ENCODE results near the gene RASAL2. TPM values are rescaled to one million over a fixed set of nuclear protein-coding genes. Genes with fewer than 3 reads are reported as not detected.
A peak's percentile ranks its signal among the peaks of the same experiment; 100 is the strongest.
"Not testable (repeated sequence)": the region's sequence is repeated elsewhere in the genome, so short reads cannot be mapped to it uniquely, and the experiment has no call there.

Gene RASAL2
- total RNA-seq, 1 donor from 2014 or later = 35.7 TPM

GRCh38 chr1:178342745-178343144 is 248.8 kb downstream of the RASAL2 start:
- Mint-ChIP-seq H3K4me3 (peak overlapping the region; percentile 39), H3K27me3 (ENCODE audit: low read depth) (no peaks in the 10 kb centered on the region), H3K36me3 (no peaks in the 10 kb centered on the region), H3K4me1 (peaks cover 57% of the 10 kb centered on the region), H3K9me3 (no peaks in the 10 kb centered on the region), H3K27ac (peak overlapping the region; percentile 93)
- no peak for TF ChIP-seq CTCF (IDR thresholded peaks at IDR 0.05; ENCODE audit: unreplicated experiment)
- no peak for DNase-seq (ENCODE audit: low spot score in 2 of 2, unreplicated experiment in 2 of 2)

GRCh38 chr1:178344513-178345091 is 250.7 kb downstream of the RASAL2 start:
- Mint-ChIP-seq H3K27ac (peak overlapping the region; percentile 80), H3K4me1 (peaks cover 52% of the 10 kb centered on the region), H3K36me3 (no peaks in the 10 kb centered on the region), H3K9me3 (no peaks in the 10 kb centered on the region), H3K27me3 (ENCODE audit: low read depth) (no peaks in the 10 kb centered on the region), H3K4me3 (peak overlapping the region; percentile 1)
- no peak for DNase-seq (ENCODE audit: low spot score in 2 of 2, unreplicated experiment in 2 of 2)
- no peak for TF ChIP-seq CTCF (IDR thresholded peaks at IDR 0.05; ENCODE audit: unreplicated experiment)

DNA sequence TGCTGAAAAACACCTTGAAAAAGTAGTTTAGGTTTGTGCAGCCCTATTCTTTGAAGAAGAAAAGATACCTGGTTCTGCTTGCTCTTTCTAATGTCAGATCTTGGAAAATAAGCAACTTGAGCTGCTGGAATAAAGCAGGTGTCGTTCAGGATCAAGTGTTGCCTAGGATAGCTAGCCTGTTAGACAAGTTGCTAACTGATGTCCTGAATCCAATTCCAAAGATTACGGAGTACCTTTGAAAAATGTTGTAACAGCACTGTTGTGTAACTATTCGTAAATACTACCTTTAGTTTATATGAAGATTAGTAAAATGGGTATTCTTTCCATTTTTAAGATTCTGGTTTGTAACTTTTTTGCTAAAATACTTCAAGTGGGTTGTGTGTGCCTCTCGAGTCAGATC is 251.3 kb downstream of the RASAL2 start:
- H3K9me3 Mint-ChIP-seq = no peaks in the 10 kb centered on the region
- peaks cover 47% of the 10 kb centered on the region for H3K4me1 Mint-ChIP-seq
- peak overlapping the region; percentile 1 for H3K4me3 Mint-ChIP-seq

DNA sequence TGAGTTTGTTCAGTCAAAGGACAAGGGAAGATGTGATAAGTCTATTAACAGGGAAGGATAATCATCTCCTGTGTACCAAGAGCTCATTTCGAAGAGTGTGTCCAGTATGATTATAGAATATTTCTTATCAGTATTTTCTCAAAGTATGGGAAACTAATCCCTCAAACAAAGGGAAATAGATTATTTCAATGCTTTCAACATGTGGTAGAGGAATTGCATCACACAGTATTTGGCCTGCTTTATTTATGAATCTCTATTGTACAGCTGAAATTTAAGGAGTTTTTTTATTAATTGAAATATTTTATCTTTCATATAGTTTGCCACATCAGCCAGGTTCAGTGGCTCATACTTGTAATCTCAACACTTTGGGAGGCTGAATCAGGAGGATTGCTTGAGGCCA is 251.9 kb downstream of the RASAL2 start:
- peak overlapping the region; percentile 80 for H3K27ac Mint-ChIP-seq
- no peak for DNase-seq (ENCODE audit: low spot score in 2 of 2, unreplicated experiment in 2 of 2)
- no peak for TF ChIP-seq CTCF (IDR thresholded peaks at IDR 0.05; ENCODE audit: unreplicated experiment)
- H3K36me3 Mint-ChIP-seq = no peaks in the 10 kb centered on the region
- peaks cover 43% of the 10 kb centered on the region for H3K4me1 Mint-ChIP-seq
- H3K4me3 Mint-ChIP-seq = no peak overlapping the region
- no peaks in the 10 kb centered on the region for H3K9me3 Mint-ChIP-seq
- no peaks in the 10 kb centered on the region for H3K27me3 Mint-ChIP-seq (ENCODE audit: low read depth)

More for the DNA sequence above, 251.3 kb downstream of the RASAL2 start:
- TF ChIP-seq CTCF (IDR thresholded peaks at IDR 0.05; ENCODE audit: unreplicated experiment) = no peak
- Mint-ChIP-seq H3K27ac (peak overlapping the region; percentile 80), H3K36me3 (no peaks in the 10 kb centered on the region), H3K27me3 (ENCODE audit: low read depth) (no peaks in the 10 kb centered on the region)
- DNase-seq (ENCODE audit: low spot score in 2 of 2, unreplicated experiment in 2 of 2) = no peak

GRCh38 chr1:178349801-178350200 is 255.9 kb downstream of the RASAL2 start:
- no peak for DNase-seq (ENCODE audit: low spot score in 2 of 2, unreplicated experiment in 2 of 2)
- H3K4me1 Mint-ChIP-seq = peaks cover 12% of the 10 kb centered on the region
- H3K27ac Mint-ChIP-seq = no peak overlapping the region
- peaks cover 11% of the 10 kb centered on the region for H3K36me3 Mint-ChIP-seq
- H3K4me3 Mint-ChIP-seq = no peak overlapping the region
- H3K27me3 Mint-ChIP-seq (ENCODE audit: low read depth) = no peaks in the 10 kb centered on the region
- TF ChIP-seq CTCF (IDR thresholded peaks at IDR 0.05; ENCODE audit: unreplicated experiment) = no peak
- peaks cover 8% of the 10 kb centered on the region for H3K9me3 Mint-ChIP-seq

DNA sequence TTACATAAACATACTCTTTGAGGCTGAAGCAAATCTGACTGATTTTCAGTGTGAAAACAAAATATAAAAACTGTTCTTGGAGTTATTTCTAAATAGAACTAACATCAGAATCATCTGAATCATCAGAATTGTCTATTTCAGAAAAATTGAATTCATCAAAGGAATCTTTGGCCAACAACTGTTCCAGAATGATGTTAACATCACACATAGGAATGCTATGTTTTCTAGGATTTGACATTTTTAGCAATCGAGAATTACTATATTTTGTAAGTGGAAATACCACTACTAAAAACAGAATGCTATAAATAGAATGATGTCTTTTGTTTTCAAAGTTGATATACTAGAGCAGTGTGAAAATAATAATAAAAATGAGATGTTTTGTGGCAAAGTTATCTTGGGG is 258.0 kb downstream of the RASAL2 start:
- not testable (repeated sequence) for DNase-seq (ENCODE audit: low spot score in 2 of 2, unreplicated experiment in 2 of 2); H3K9me3 Mint-ChIP-seq; H3K4me3 Mint-ChIP-seq

More for the DNA sequence above, 258.0 kb downstream of the RASAL2 start:
- H3K27ac Mint-ChIP-seq; H3K27me3 Mint-ChIP-seq (ENCODE audit: low read depth); H3K4me1 Mint-ChIP-seq: not testable (repeated sequence)
- peaks cover 11% of the 10 kb centered on the region for H3K36me3 Mint-ChIP-seq

All from mesothelial cell of epicardium (in vitro differentiated cells).